Adipose tissue (tissue), 3 donors: ENCODE results near the gene DCDC2C. TPM values are rescaled to one million over a fixed set of nuclear protein-coding genes. Genes with fewer than 3 reads are reported as not detected.
"Not testable (repeated sequence)": the region's sequence is repeated elsewhere in the genome, so short reads cannot be mapped to it uniquely, and the experiment has no call there.

Experiments
- H3K27ac ChIP-seq: one replicate; pipeline ENCODE4 v1.5.1; 2013; ENCODE audit warnings: low read depth, low read length
- WGBS, 3 donors: extraction: QIAGEN DNeasy Blood & Tissue Kit; methylation state at CpG; one replicate each; pipeline ENCODE4 v1.1.7; 2013; 5-methylcytosine and 5-hydroxymethylcytosine counted together
- polyA plus RNA-seq, 3 donors: library from polyadenylated mRNA; stranded (reverse); fragments of 200-250 nt; gene quantifications; one replicate each; pipeline ENCODE4 v1.2.3, GENCODE V29; 2013
- donor health status: healthy with polysubstance abuse.
- donor health status: Bipolar disorder and iron deficiency.
- donor health status: healthy.

The DCDC2C gene, protein sequence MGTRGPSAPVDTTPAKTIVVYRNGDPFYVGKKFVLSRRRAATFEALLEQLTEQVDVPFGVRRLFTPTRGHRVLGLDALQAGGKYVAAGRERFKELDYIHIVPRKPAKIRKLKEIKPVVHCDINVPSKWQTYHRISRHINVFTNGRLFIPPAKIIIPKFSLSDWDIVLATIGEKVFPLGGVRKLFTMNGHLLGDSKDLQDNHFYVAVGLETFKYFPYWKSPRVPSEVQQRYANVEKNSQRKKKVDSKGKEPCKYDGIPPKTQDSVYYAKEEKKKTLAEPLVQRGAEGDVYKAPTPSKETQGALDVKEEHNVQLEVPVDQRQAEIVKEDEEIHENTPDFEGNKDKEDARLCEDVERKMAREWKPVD
- not detected for polyA plus RNA-seq

DNA sequence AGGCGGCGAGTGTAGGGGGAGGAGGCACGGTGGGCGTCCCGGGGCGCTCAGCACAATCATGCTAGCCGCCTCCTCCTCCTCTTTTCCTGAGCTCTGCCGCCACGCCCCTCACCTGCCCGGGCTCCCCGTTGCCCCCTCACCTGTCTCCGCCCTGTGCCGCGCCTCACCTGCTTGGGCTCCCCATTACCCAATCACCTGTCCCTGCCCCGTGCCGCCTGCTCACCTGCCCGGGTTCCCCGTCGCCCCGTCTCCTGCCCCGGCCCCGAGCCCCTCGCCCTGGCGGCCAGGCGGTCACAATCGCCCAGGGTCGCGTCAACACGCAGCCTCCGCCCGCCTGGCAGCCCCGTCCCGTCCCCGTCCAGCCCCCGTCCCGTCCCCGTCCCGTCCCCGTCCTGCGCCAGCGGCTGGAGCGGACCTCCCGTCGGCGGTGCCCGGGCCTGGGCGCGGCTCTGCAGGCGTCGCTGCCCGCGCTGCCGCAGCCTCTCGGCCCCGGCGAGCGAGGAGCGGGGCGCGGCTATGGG, at the start of gene DCDC2C:
DCDC2C (plus strand) TSS at position 340 of the 521 bp plus-strand sequence; CDS start at position 517, 177 bp downstream.
- no peak within 1 kb of the TSS for H3K27ac ChIP-seq
- 5 to 10% (median 7%) methylated on average over 38 to 60 of the region's 60 CpGs for WGBS, 3 donors

GRCh38 chr2:3654011-3654410, 49.4 kb upstream of the DCDC2C start:
- WGBS, 3 donors, result 88 to 92% (median 90%) methylated on average over 10 of the region's 10 CpGs

GRCh38 chr2:3654531-3655225, 48.7 kb upstream of the DCDC2C start:
- no peak overlapping the region for H3K27ac ChIP-seq
- WGBS, 3 donors, result 72 to 77% (median 75%) methylated on average over 21 of the region's 21 CpGs

More at GRCh38 chr2:3654011-3654410, 49.4 kb upstream of the DCDC2C start:
- H3K27ac ChIP-seq, result no peak overlapping the region

DNA sequence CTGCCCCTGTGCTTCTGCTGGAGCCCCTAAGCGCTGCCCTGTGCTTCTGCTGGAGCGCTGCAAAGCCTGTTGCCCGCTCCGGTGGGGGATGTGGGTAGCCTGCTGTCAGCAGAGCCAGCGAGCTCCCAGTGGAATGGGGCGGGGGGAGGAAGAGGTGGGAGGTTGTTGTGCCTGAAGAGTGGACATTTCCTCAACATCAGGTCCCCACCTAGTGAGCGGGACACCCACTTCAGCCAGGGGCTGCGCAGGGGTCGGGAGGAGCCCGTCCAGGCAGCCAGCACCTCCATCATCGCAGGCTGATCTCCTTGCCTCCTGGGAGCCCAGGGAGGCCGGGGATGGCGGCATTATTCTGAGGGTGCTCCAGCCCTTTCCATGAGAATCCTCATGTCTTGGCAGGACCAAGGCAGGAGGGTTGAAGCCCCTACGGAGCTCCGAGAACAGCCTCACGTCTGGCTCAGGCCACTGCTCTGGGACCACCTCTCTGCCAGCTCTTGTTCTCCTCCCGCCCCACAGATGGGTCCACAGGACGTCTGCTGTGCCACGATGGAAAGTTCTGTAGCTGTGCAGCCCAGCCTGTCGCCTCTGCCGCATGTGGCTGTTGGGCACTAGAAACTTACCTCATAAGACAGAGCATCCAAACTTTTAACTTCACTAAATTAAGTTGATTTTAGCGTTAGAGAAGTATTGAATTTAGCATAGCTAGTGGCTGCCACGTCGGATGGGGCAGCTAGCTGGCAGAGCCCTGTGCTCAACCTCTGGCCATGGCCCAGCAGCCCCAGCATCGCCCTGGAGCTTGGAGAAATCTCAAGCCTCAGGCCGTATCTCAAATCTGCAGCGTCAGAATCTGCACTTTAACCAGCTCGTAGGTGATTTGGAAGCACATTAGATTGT, 47.3 kb upstream of the DCDC2C start:
- H3K27ac ChIP-seq, result no peak overlapping the region
- WGBS, 3 donors, result 78 to 84% (median 79%) methylated on average over 27 to 28 of the region's 28 CpGs

DNA sequence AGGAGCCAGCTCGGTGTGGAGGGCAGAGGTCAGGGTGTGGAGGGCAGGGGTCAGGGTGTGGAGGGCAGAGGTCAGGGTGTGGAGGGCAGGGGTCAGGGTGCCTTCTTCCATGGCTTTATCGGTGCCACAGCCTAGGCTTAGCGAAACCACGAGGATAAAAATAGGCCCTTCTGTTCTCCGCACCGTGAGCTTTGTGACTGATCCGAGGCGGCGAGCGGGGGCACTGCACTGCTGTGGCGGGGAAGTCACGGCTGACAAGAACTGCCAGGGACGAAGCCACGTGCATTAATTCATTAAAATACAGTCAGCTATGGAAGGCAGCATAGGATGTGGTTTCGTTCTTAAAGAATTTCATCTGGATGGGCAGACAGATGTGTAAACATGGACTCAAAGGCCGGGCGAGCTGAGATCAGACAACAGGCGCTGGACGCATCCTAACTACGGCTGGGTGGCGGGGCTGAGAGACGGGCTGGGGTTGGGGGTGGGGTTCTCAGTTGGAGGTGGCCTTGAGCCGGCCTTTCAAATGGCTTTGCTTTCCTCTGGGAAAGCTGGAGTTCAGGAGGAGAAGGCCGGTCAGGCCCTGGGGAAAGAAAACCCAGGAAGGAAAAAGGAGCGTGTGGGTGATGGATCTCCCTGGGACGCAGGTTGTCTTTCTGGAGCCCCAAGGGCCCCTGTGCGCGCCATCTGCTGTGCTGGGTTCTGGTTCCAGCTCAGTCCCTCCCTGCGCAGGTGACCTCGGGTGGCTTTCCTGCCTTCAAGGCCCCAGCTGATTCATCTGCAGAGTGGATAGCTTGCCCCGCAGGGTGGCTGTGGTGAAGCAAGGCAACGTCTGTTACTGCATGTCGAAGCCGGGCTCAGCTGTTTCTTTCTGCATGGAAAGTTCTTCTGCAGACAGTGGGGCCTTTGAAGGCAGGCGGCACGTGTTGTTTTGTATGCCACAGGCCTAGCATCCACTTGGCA, 46.3 kb upstream of the DCDC2C start:
- H3K27ac ChIP-seq, result no peak overlapping the region
- 76 to 82% (median 80%) methylated on average over 36 of the region's 36 CpGs for WGBS, 3 donors

DNA sequence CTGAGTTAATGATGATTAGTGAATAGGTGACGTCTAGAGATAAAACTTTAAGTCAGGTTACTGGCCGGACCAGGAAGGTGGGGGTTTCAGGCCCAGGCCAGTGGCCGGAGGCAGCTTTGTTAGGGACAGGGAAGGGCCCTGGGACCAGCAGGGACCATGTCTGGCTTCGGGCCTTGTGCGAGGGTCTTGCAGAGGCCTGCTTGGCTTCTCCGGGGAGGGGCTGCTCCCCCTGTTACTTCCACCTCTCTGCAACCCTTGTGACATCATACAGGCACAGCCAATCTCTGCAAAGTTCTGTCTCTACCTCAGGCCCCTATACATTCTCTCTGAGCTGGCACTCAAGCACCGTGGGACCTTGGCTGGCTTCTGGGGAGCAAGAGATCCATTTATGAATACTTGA, 45.5 kb upstream of the DCDC2C start, which contains the start of gene ALLC:
ALLC (plus strand) TSS at position 320 of the 400 bp plus-strand sequence. CDS start 12,958 bp downstream, outside the sequence.
- 85 to 94% (median 92%) methylated on average over 7 of the region's 7 CpGs for WGBS, 3 donors
- H3K27ac ChIP-seq, result no peak within 1 kb of the TSS

GRCh38 chr2:3659447-3660432, 43.6 kb upstream of the DCDC2C start:
- H3K27ac ChIP-seq, result no peak overlapping the region

DNA sequence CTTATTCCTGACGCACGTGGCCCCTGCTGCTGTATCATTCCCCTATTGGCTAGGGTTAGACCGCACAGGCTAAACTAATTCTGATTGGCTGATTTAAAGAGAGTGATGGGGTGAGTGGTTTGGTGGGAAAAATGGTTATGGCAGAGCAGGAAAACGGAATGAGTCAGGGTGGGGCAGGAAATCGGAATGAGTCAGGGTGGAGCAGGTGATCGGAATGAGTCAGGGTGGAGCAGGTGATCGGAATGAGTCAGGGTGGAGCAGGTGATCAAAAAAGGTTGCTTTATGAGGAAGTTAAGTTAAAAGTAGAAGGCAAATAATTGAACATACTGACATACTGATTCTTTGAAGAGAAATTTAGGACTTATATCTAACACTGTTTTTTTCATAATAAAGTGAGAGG, 42.7 kb upstream of the DCDC2C start:
- WGBS, 3 donors, result 83 to 91% (median 85%) methylated on average over 7 of the region's 7 CpGs

More at GRCh38 chr2:3659447-3660432, 43.6 kb upstream of the DCDC2C start:
- WGBS, 3 donors, result 60 to 70% (median 65%) methylated on average over 26 of the region's 26 CpGs

DNA sequence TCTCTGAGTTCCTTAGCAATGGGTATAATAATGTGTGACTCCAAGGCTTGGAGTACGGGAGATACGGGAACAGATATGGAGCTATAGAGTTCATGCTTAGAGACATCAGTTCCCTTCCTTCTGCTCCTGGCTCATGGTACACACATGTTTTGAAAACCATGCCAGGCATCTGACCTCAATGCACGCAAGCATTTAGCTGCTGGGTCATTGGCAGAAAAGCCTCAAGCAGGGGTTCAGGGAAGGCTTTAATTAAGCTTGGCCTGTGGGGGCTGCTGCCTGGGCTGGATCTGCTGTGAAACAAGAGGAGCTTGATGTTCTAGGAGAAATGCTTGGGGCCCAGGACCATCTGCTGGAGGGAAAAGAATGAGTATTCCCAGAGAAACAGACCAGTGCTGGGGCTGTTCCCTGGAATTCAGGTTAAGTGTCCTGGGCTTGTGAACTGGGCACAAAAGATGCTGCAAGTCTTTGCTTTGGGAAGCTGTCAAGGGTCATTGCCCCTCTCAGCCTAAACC, 42.2 kb upstream of the DCDC2C start:
- WGBS, 3 donors, result 94 to 95% (median 94%) methylated on average over 3 of the region's 3 CpGs
- H3K27ac ChIP-seq, result no peak overlapping the region

More for the DNA sequence above, 42.7 kb upstream of the DCDC2C start:
- H3K27ac ChIP-seq, result not testable (repeated sequence)

DNA sequence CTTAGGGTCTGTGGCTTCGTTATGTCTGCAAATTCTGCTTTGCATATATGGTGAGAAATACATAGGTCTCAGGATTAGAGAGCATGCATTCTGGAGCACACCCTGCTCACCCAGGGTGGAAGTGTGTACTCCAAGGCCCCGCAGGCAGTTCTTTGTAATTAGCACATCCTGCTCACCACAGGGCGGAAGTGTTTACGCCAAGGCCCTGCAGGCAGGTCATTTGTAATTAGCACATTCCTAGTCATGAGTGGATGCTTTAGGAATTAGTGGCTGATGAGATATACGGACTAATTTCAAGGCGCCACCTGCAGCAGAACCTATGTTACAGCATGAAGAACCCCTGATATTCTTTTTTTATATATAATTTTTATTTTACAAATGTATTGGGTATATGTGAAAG, 41.1 kb upstream of the DCDC2C start:
- H3K27ac ChIP-seq, result no peak overlapping the region
- WGBS, 3 donors, result 67 to 93% (median 78%) methylated on average over 6 of the region's 6 CpGs

- 48 to 67% (median 54%) methylated on average over 3 of the region's 3 CpGs for WGBS, 3 donors
- H3K27ac ChIP-seq, result no peak overlapping the region
Measured at GRCh38 chr2:3664118-3664517, 39.3 kb upstream of the DCDC2C start.

DNA sequence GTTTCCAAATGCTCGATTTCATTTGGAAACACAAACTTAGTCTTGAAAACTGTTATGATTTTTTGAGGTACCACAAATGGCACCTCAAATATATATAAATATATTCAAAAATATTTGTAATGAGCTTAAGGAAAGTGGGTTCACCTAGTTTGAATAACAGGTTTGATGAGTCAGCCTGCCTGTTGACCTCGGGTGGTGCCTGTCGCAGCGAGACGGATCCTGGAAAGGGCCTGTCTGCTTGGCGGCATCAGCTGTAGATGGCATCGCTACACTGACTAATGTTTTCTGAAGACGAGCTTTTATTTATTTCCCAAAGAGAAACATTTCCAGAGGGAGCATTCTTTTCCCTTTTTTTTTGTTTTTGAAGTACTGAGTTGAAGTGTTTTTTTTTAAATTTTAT, 38.5 kb upstream of the DCDC2C start:
- H3K27ac ChIP-seq, result no peak overlapping the region
- 79 to 89% (median 84%) methylated on average over 8 of the region's 8 CpGs for WGBS, 3 donors

GRCh38 chr2:3665886-3666612, 37.3 kb upstream of the DCDC2C start:
- H3K27ac ChIP-seq, result no peak overlapping the region
- WGBS, 3 donors, result 55 to 88% (median 79%) methylated on average over 16 of the region's 16 CpGs

DNA sequence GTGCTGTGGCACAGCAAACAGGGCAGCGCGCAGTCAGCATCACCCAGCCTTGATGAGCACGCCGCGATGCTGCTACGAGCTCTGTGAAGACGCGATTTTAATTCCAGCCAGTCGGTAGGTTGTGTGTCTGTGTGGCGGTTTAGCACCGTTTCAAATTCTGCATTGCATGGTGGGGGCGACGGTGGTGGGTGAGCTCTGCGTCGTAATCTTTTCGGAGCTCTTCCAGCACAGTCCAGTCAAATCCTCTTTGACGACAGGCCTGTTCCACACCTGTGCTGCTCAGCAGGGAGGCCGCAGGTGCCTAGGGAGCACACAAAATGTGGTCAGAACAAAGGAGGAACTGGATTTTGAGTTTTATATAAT, 36.8 kb upstream of the DCDC2C start:
- H3K27ac ChIP-seq, result no peak overlapping the region
- 86 to 89% (median 89%) methylated on average over 18 of the region's 18 CpGs for WGBS, 3 donors

DNA sequence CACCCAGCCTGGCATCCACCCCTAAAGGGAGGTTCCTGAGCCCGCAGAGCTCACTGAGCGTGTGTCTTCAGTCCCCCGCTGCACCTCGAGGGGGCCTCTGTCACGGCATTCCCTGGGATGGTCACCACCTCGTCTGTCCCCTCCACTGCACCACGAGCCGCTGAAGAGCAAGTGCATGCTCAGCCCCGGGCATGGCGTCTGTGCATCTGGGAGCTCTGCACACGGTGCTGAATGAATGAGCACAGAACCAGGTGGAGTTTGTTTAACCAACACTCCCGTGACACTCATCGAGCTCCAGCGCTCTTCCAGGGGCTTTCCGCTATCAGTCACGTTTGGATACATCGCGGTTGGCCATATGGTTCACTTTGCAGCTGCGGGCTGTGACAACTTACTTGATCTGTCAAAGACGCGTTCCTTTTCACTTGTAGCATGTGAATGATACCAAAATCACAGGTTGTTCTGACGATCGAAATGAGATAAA, 36.2 kb upstream of the DCDC2C start:
- 68 to 72% (median 68%) methylated on average over 23 of the region's 23 CpGs for WGBS, 3 donors
- no peak overlapping the region for H3K27ac ChIP-seq
